Transverse colon (tissue), 3 donors: Measurements from ENCODE around the gene IL1F10.

Source experiments
- EP300 ChIP-seq: sonication (generic); formaldehyde crosslinking; IDR thresholded peaks from one replicate; pipeline ENCODE4 v1.6.1; 2017; ENCODE audit warnings: antibody characterized with exemption, low read depth
- POLR2A ChIP-seq: fragments of 450-650 bp; IDR thresholded peaks from one replicate; pipeline ENCODE4 v1.6.1; 2016; ENCODE audit warnings: antibody characterized with exemption, mild to moderate bottlenecking, moderate library complexity
- TF ChIP-seq, protein P1 (sequence below), 5 experiments: fragments of 200-600 bp in 3 of 5; fragments of 450-650 bp in 2 of 5; sonication (generic) in 3 of 5; IDR thresholded peaks; 1 replicate in 2 of 5; 2 replicates in 3 of 5; pipeline ENCODE4 v1.5.1; 2016 to 2017; ENCODE audit warnings: antibody characterized with exemption in 5 of 5, inconsistent platforms in 3 of 5, mild to moderate bottlenecking in 2 of 5, moderate library complexity in 1 of 5

DNA sequence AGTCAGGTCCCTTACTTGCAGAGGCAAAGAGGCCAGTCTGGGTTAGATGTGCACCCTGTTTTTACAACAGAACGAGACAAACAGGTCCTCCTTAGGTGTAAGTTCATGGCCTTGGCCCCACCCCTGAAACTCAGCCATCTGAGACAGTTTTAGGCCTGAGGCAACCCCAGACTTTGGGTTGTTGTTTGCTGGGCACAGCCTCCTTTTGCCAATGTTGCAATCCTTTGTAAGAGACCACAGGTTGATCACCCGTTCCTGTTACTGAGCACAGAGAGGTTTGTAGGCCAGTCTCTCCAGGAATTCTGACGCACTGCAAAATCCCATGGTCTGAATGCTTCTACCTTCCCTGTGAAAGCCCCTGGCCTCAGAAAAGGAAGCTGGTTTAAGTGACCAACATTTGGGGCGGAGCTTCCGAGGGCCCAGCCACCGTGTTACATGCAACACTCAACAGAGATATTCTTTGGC lies 44.1 kb downstream of the IL1F10 start:
- TF ChIP-seq, protein P1, sequence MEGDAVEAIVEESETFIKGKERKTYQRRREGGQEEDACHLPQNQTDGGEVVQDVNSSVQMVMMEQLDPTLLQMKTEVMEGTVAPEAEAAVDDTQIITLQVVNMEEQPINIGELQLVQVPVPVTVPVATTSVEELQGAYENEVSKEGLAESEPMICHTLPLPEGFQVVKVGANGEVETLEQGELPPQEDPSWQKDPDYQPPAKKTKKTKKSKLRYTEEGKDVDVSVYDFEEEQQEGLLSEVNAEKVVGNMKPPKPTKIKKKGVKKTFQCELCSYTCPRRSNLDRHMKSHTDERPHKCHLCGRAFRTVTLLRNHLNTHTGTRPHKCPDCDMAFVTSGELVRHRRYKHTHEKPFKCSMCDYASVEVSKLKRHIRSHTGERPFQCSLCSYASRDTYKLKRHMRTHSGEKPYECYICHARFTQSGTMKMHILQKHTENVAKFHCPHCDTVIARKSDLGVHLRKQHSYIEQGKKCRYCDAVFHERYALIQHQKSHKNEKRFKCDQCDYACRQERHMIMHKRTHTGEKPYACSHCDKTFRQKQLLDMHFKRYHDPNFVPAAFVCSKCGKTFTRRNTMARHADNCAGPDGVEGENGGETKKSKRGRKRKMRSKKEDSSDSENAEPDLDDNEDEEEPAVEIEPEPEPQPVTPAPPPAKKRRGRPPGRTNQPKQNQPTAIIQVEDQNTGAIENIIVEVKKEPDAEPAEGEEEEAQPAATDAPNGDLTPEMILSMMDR (IDR thresholded peaks at IDR 0.05) = no peak
- TF ChIP-seq EP300 (no peak), POLR2A (no peak)
